GM19463 (cell line): ENCODE results near the gene CFDP1.
"Not testable (repeated sequence)": the region's sequence is repeated elsewhere in the genome, so short reads cannot be mapped to it uniquely, and the experiment has no call there.

Experiments used
- ATAC-seq: cut with Tn5 transposase; IDR thresholded peaks from one replicate; pipeline ENCODE4 v1.9.1; 2021; ENCODE audit warnings: mild to moderate bottlenecking, moderate library complexity; ENCODE audit not compliant: unreplicated experiment

The CFDP1 gene

DNA sequence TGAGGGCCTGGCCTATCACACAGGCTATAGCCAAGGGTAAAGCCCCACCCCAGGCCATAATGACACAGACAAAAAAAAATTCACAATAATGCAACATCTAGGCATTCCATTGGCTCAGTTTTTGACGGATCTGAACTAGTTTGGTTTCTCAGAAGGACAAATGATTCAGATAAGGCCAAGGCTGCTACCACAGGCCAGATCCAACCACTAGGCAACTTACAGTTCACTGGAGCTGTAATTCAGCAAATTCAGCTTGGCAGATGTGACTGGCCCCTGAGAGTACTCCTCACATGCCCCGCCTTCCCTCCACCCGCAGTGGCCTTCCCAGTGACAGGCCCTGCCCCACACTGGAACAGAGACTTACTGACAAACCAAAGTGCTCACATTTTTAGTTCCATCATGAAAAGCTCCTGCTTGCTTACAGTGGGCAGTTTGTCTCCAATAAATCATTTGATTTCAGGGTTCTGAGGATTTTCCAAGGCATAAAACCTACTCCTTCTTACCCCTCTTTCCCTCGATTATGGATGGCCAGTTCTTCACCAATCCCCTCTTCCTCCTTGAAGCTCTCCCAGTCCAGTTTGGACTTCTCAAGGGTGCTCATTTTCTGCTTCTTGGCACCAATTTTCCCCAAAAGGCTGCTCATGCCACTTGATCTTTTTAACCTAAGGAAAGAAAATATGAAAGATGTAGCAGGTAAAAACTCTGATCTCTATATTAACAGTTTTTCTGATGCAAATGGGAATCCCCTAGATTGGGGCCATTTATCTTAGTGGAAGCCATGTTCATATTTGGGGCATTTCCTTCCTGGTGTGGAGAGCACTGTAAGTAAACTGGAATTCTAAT lies 128.6 kb downstream of the CFDP1 start:
- ATAC-seq: no peak

DNA sequence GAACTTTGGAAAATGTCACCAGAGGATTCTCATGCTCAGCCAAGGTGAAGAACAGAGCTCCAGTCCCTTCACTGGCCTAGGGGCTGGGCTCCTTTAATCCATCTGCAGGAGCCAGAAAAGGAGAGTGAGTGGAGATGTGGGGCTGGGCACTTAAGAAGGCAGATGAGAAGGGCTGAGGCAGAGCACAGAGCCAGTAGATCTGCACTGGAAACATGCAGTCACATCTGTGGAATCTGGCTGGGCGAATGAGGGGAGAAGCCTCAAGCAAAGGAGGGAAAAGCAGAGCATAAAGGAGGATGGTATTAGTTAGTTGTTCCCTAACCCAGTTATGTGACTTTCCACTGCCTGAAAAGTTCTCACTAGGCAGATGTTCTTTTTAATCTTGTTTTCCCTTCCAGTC lies 131.5 kb downstream of the CFDP1 start:
- ATAC-seq: no peak

DNA sequence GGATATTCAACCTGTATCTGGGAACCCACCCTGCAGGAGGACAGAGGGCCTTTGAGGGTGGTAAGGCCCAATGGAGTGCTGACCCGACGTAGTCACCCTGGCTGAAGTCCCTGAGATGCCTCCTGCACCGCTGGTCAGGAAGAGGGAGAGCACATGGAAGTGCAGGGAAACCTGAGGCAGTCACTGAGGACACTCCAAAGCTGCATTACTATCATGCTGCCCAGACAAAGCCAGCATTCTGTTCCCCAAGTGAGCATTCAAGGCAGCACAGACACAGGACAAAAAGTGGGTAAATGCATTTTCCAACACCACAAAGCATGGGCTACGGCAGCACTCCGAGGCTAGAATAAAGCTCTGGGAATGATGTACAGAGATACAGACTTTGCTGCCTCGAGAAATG lies 135.0 kb downstream of the CFDP1 start:
- ATAC-seq: no peak

DNA sequence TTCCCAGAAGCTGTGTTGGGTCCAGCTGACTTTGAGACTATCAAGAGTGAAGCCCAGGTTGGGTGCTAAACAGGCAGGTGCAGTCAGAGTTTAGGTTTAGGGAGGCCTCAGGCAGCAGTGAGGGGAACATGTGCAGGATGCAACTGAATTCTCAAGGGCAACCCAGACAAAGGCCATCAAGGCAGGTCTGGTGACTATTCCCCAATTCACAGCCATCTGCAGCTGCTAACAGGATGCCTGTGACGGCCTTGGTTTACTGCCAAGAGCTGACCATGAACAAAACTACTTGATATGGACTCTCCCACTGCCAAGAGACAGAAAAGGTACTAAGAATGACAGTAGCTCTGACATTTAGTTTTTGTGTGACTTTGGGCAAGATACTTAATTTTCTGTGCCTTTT lies 136.7 kb downstream of the CFDP1 start:
- no peak for ATAC-seq

- no peak for ATAC-seq
Observed at GRCh38 chr16:75294773-75295459, 138.4 kb downstream of the CFDP1 start.

- no peak for ATAC-seq
Observed at GRCh38 chr16:75293772-75294171, 139.5 kb downstream of the CFDP1 start.

DNA sequence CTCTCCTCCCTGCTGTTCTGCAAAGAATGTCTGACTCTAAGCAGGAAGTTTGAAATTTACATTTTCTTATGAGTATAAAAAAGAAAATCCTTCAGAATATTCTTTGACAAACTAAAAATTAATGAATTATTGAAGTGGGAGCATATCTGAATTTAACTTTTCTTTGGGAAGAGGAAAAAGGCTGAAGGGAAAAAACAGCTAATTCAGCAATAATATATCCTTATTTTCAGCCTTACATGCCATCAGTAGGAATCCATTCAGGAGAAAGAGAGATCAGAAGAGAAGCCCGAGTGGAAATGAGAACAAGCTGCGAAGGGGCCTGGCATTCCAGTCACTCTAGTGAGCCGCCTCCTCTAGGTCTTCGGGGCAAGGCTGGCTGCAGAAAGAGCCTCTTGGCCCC lies 140.1 kb downstream of the CFDP1 start:
- no peak for ATAC-seq

DNA sequence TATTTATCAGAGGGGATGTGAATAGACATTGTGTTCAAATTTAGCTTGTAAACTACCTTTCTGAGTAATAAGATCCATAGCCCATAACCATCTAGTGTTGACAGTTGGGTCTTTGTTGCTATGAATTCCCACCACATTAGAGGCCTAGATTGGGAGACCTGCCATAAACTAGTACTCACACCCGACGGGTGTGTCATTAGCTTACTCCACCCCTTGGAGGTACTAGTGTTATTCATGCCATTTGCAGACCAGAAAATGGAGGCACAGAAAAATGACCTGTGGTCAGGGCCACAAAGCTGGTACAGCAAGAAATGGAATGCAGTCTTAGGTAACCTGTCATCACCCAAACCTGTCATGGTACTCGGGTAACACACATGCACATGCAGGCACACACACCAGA lies 140.6 kb downstream of the CFDP1 start:
- ATAC-seq: no peak

- ATAC-seq: no peak
Observed at GRCh38 chr16:75289189-75289588, 144.1 kb downstream of the CFDP1 start.

GRCh38 chr16:75288596-75289120 lies 144.6 kb downstream of the CFDP1 start:
- no peak for ATAC-seq

- ATAC-seq: no peak
Observed at GRCh38 chr16:75288181-75288580, 145.1 kb downstream of the CFDP1 start.

GRCh38 chr16:75287708-75288107 lies 145.6 kb downstream of the CFDP1 start:
- ATAC-seq: no peak

GRCh38 chr16:75286389-75286788 lies 146.9 kb downstream of the CFDP1 start:
- ATAC-seq: no peak

GRCh38 chr16:75282466-75283281 lies 150.6 kb downstream of the CFDP1 start:
- no peak for ATAC-seq

DNA sequence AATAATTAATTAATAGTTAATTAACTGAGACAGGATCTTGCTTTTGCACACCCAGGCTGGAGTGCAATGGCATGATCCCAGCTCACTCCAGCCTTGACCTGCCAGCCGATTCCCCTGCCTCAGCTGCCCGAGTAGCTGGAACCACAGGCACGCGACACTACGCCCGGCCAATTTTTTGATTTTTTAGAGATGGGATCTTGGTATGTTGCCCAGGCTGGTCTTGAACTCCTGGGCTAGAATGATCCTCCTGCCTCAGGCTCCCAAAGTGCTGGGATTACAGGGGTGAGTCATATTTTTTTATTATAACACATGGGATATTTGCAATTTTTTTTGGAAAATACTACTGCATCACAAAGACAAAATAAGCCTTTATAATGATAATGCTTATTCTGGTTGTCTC lies 151.5 kb downstream of the CFDP1 start:
- no peak for ATAC-seq

DNA sequence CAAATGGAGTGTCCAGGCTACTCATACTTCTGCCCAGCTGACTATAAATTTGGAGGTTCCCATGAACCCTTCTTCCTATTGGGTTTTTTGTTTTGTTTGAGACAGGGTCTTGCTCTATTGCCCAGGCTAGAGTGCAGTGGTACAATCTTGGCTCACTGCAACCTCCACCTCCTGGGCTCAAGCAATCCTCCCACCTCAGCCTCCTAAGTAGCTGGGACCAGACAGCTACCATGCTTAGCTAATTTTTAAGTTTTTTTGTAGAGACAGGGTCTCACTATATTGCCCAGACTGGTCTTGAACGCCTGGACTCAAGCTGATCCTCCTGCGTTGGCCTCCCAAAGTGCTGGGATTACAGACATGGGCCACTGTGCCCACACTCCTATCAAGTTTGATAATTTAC lies 152.3 kb downstream of the CFDP1 start:
- not testable (repeated sequence) for ATAC-seq

DNA sequence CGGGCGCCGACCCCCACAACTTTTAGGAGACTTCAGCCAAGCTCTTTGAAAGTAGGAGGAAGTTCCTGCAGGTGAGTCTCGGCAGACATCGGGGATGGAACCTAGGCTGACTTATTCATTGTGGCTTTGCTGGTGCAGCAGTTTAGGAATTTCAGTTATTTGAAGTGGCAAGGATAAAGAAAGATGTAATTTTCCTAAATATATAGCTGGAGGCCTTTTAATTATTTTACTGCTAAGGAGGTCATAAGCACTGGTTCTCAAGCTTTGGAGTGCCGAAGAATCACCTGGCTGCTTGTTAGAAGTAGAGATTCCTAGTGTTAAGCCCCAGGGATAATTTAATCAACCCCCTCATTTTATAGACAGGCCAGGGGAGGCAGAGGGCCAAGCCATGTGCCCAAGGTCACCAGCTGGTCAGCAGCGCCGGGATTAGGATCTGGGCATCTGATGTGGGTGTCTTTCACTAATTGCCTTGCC lies 152.9 kb downstream of the CFDP1 start:
- no peak for ATAC-seq

DNA sequence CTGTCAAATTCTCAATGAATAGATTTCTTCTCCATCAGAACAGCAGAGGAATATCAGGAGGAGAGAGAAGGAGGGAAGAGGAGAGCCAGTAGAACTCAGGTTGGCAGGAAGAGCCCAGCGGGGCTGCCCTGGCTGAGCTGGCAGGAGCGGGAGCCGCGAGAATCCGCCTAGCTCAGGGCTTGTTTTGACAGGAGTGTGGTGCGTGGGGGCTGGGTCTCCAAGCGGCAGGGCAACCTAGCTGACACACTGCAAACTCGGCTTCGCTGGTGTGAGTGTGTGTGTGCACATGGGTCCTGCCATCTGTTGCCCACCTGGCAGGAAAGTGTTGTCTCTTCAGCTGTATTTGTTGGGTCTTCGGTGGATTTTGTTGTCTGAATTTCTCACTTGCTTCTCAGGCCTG lies 154.0 kb downstream of the CFDP1 start:
- ATAC-seq: no peak

DNA sequence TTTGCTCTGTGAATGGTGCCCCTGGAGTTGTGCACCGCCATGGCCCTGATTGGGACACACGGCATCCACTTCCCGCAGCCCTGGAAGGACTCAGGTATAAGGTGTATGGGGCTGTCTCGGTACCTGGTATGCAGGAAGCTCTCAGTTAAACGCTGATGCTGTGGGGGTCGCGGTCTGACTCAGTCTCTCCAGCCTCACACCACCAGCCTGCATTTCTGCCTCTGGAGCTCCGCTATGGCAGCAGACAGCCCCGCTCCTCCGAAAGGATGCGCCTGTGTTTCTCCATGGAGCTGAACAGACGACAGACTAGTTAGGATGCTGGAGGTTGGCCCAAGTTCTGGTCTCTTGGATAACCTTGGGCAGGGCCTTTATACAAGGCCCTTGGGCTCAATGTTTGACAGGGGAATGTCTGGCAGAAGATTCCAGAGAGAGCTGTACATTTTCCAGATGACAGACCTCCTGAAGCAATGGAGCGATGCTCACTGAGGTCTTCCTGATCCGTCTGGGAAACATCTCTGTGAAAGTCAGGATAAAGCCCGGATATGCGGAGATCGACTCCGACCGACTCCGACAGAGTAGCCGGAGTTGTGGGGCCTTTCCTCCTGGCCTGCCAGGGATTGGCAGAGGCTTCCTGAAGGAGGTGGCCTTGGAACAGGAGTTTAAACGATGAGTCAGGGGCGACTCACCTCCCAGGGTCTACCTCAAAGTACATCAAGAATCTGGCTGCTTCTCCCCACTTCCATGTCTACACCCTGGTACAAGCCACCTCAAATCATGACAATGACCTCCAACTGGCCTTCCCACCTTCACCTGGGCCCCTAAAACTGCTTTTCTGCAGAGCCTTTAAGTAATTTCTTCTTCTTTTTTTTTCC lies 160.0 kb downstream of the CFDP1 start:
- ATAC-seq: no peak

- ATAC-seq: not testable (repeated sequence)
Observed at GRCh38 chr16:75272629-75273028, 160.7 kb downstream of the CFDP1 start.
